GM12872 (cell line): ENCODE measurements around the gene FILIP1L.

ENCODE experiments used
- CTCF ChIP-seq: IDR thresholded peaks from 3 replicates; pipeline ENCODE4 v1.5.1; 2011; ENCODE audit warnings: low read depth, mild to moderate bottlenecking, low read length, moderate library complexity; ENCODE audit not compliant: insufficient read depth

Gene FILIP1L

GRCh38 chr3:99861216-99861615 is 253.1 kb downstream of the FILIP1L start:
- TF ChIP-seq CTCF, result no peak

- no peak for TF ChIP-seq CTCF
These were observed 254.5 kb downstream of the FILIP1L start for GRCh38 chr3:99859825-99860224.

GRCh38 chr3:99858469-99858868 is 255.8 kb downstream of the FILIP1L start:
- no peak for TF ChIP-seq CTCF

GRCh38 chr3:99857278-99857677 is 257.0 kb downstream of the FILIP1L start:
- no peak for TF ChIP-seq CTCF

- TF ChIP-seq CTCF, result no peak
These were observed 257.7 kb downstream of the FILIP1L start for GRCh38 chr3:99856437-99857220.

GRCh38 chr3:99855900-99856299 is 258.4 kb downstream of the FILIP1L start:
- no peak for TF ChIP-seq CTCF

- no peak for TF ChIP-seq CTCF
These were observed 259.5 kb downstream of the FILIP1L start for GRCh38 chr3:99854756-99855298.
